Activated CD4-positive, alpha-beta T cell treated with anti-CD3 and anti-CD28 coated beads, Interleukin-2, amount 10 ng/mL, durations not matched to agents 24 days and 14 days (primary cell): Measurements from ENCODE around the gene MRPL53. TPM values are rescaled to one million over a fixed set of nuclear protein-coding genes. Genes with fewer than 3 reads are reported as not detected.

Source experiments
- DNase-seq: peaks from one replicate; pipeline ENCODE4 v3.0.0; 2022
- H3K27ac Mint-ChIP-seq: one replicate; pipeline ENCODE4 v1.8.0; 2022; ENCODE audit warnings: mild to moderate bottlenecking, mixed read lengths
- H3K27me3 Mint-ChIP-seq: one replicate; pipeline ENCODE4 v1.8.0; 2022; ENCODE audit warnings: mixed read lengths
- H3K36me3 Mint-ChIP-seq: one replicate; pipeline ENCODE4 v1.8.0; 2022; ENCODE audit warnings: low read depth, mild to moderate bottlenecking, mixed read lengths
- H3K4me1 Mint-ChIP-seq: one replicate; pipeline ENCODE4 v1.8.0; 2021; ENCODE audit warnings: mixed read lengths
- H3K4me3 Mint-ChIP-seq: one replicate; pipeline ENCODE4 v1.8.0; 2022; ENCODE audit warnings: mild to moderate bottlenecking, moderate library complexity, mixed read lengths
- H3K9me3 Mint-ChIP-seq: one replicate; pipeline ENCODE4 v1.8.0; 2021; ENCODE audit warnings: mixed read lengths
- intact Hi-C: fragments of 100-400 bp; cut with micrococcal nuclease; formaldehyde crosslinking; loops from one replicate; pipeline ENCODE4 v1.15.1; 2023
- total RNA-seq: library from RNA; stranded (reverse); gene quantifications from 2 replicates; pipeline ENCODE4 v1.2.3, GENCODE V29; 2022

Gene MRPL53
- total RNA-seq, 1 donor from 2014 or later, result 115 TPM

GRCh38 chr2:74441690-74442482 lies 30.6 kb downstream of the MRPL53 start, which contains the start of gene RTKN:
TSS of gene RTKN (minus strand) at chr2:74441937. CDS start at chr2:74441816, 121 bp downstream.
- Mint-ChIP-seq H3K36me3 (no peaks in the 10 kb centered on the region), H3K4me1 (peaks cover 13% of the 10 kb centered on the region), H3K4me3 (peak within 1 kb of the TSS; percentile 79), H3K9me3 (no peaks in the 10 kb centered on the region), H3K27me3 (peaks cover 52% of the 10 kb centered on the region), H3K27ac (no peak within 1 kb of the TSS)
- peak; percentile 80 for DNase-seq
- intact Hi-C loops, result no loop called here

GRCh38 chr2:74441170-74441689 lies 31.2 kb downstream of the MRPL53 start:
- H3K27me3 Mint-ChIP-seq, result peaks cover 50% of the 10 kb centered on the region
- intact Hi-C loops, result no loop called here

GRCh38 chr2:74440378-74441169 lies 31.9 kb downstream of the MRPL53 start:
- no peaks in the 10 kb centered on the region for H3K9me3 Mint-ChIP-seq
- peak; percentile 83 for DNase-seq
- peaks cover 13% of the 10 kb centered on the region for H3K4me1 Mint-ChIP-seq
- H3K27ac Mint-ChIP-seq, result no peak overlapping the region
- intact Hi-C loops, result loop anchor here (1.0 kb wide), 1 partner anchor 14 kb away; no protein-coding TSS in a partner anchor
- H3K27me3 Mint-ChIP-seq, result peaks cover 49% of the 10 kb centered on the region
- peak overlapping the region; percentile 65 for H3K4me3 Mint-ChIP-seq
- no peaks in the 10 kb centered on the region for H3K36me3 Mint-ChIP-seq

More at GRCh38 chr2:74441170-74441689, 31.2 kb downstream of the MRPL53 start:
- Mint-ChIP-seq H3K27ac (no peak overlapping the region), H3K4me1 (peaks cover 13% of the 10 kb centered on the region), H3K36me3 (no peaks in the 10 kb centered on the region), H3K4me3 (peak overlapping the region; percentile 65), H3K9me3 (no peaks in the 10 kb centered on the region)
- DNase-seq, result no peak

- peaks cover 13% of the 10 kb centered on the region for H3K4me1 Mint-ChIP-seq
- H3K36me3 Mint-ChIP-seq, result no peaks in the 10 kb centered on the region
- no peak for DNase-seq
- H3K27me3 Mint-ChIP-seq, result peaks cover 45% of the 10 kb centered on the region
- intact Hi-C loops, result loop anchor here (1.0 kb wide), 1 partner anchor 14 kb away; no protein-coding TSS in a partner anchor
- H3K4me3 Mint-ChIP-seq, result peak overlapping the region; percentile 49
- no peaks in the 10 kb centered on the region for H3K9me3 Mint-ChIP-seq
- H3K27ac Mint-ChIP-seq, result no peak overlapping the region
These were observed 32.6 kb downstream of the MRPL53 start for GRCh38 chr2:74439803-74440377.

GRCh38 chr2:74439373-74439772 lies 33.1 kb downstream of the MRPL53 start:
- no peak overlapping the region for H3K27ac Mint-ChIP-seq
- intact Hi-C loops, result no loop called here
- no peak for DNase-seq
- no peak overlapping the region for H3K4me3 Mint-ChIP-seq
- peaks cover 40% of the 10 kb centered on the region for H3K27me3 Mint-ChIP-seq
- no peaks in the 10 kb centered on the region for H3K36me3 Mint-ChIP-seq
- peaks cover 11% of the 10 kb centered on the region for H3K4me1 Mint-ChIP-seq
- H3K9me3 Mint-ChIP-seq, result no peaks in the 10 kb centered on the region

- H3K4me3 Mint-ChIP-seq, result no peak overlapping the region
- no peak for DNase-seq
These were observed 34.2 kb downstream of the MRPL53 start for GRCh38 chr2:74438248-74438647.

GRCh38 chr2:74436848-74437695 lies 35.4 kb downstream of the MRPL53 start:
- Mint-ChIP-seq H3K27ac (no peak overlapping the region), H3K9me3 (no peaks in the 10 kb centered on the region), H3K27me3 (peaks cover 27% of the 10 kb centered on the region), H3K4me3 (no peak overlapping the region), H3K36me3 (no peaks in the 10 kb centered on the region), H3K4me1 (peaks cover 9% of the 10 kb centered on the region)
- DNase-seq, result no peak
- intact Hi-C loops, result no loop called here

More at GRCh38 chr2:74438248-74438647, 34.2 kb downstream of the MRPL53 start:
- intact Hi-C loops, result no loop called here
- no peaks in the 10 kb centered on the region for H3K9me3 Mint-ChIP-seq
- peaks cover 11% of the 10 kb centered on the region for H3K4me1 Mint-ChIP-seq
- peaks cover 35% of the 10 kb centered on the region for H3K27me3 Mint-ChIP-seq
- H3K27ac Mint-ChIP-seq, result no peak overlapping the region
- H3K36me3 Mint-ChIP-seq, result no peaks in the 10 kb centered on the region

GRCh38 chr2:74436111-74436805 lies 36.2 kb downstream of the MRPL53 start:
- Mint-ChIP-seq H3K4me3 (no peak overlapping the region), H3K27me3 (peaks cover 27% of the 10 kb centered on the region), H3K9me3 (no peaks in the 10 kb centered on the region), H3K27ac (no peak overlapping the region), H3K4me1 (peaks cover 8% of the 10 kb centered on the region), H3K36me3 (no peaks in the 10 kb centered on the region)
- no peak for DNase-seq
- intact Hi-C loops, result no loop called here

- intact Hi-C loops, result no loop called here
- no peaks in the 10 kb centered on the region for H3K4me1 Mint-ChIP-seq
- no peaks in the 10 kb centered on the region for H3K9me3 Mint-ChIP-seq
- H3K27ac Mint-ChIP-seq, result no peak overlapping the region
- DNase-seq, result no peak
- H3K36me3 Mint-ChIP-seq, result peaks cover 9% of the 10 kb centered on the region
- H3K27me3 Mint-ChIP-seq, result no peaks in the 10 kb centered on the region
- H3K4me3 Mint-ChIP-seq, result no peak overlapping the region
These were observed 42.0 kb downstream of the MRPL53 start for GRCh38 chr2:74430502-74430901.

GRCh38 chr2:74429487-74430451 lies 42.7 kb downstream of the MRPL53 start:
- H3K4me1 Mint-ChIP-seq, result no peaks in the 10 kb centered on the region
- H3K27ac Mint-ChIP-seq, result no peak overlapping the region
- H3K4me3 Mint-ChIP-seq, result no peak overlapping the region
- intact Hi-C loops, result no loop called here
- no peak for DNase-seq
- no peaks in the 10 kb centered on the region for H3K27me3 Mint-ChIP-seq
- H3K9me3 Mint-ChIP-seq, result no peaks in the 10 kb centered on the region
- H3K36me3 Mint-ChIP-seq, result peaks cover 15% of the 10 kb centered on the region

- H3K9me3 Mint-ChIP-seq, result no peaks in the 10 kb centered on the region
- no peak overlapping the region for H3K4me3 Mint-ChIP-seq
- no peak overlapping the region for H3K27ac Mint-ChIP-seq
- H3K36me3 Mint-ChIP-seq, result peaks cover 19% of the 10 kb centered on the region
- no peaks in the 10 kb centered on the region for H3K4me1 Mint-ChIP-seq
- no peak for DNase-seq
- H3K27me3 Mint-ChIP-seq, result no peaks in the 10 kb centered on the region
- intact Hi-C loops, result no loop called here
These were observed 43.8 kb downstream of the MRPL53 start for GRCh38 chr2:74428675-74429074.

- H3K4me3 Mint-ChIP-seq, result no peak overlapping the region
- H3K4me1 Mint-ChIP-seq, result peaks cover 9% of the 10 kb centered on the region
- no peaks in the 10 kb centered on the region for H3K27me3 Mint-ChIP-seq
- intact Hi-C loops, result no loop called here
- H3K27ac Mint-ChIP-seq, result no peak overlapping the region
- DNase-seq, result no peak
- peaks cover 23% of the 10 kb centered on the region for H3K36me3 Mint-ChIP-seq
- no peaks in the 10 kb centered on the region for H3K9me3 Mint-ChIP-seq
These were observed 44.9 kb downstream of the MRPL53 start for GRCh38 chr2:74427551-74427950.
